OCI-LY1 (cell line): ENCODE results near the gene AQP12A.

ENCODE experiments used
- H2AFZ ChIP-seq: fragments of 200-600 bp; sonication (generic), shearing (Covaris generic); 2 replicates; pipeline ENCODE4 v1.6.0; 2014; ENCODE audit warnings: antibody characterized with exemption, mild to moderate bottlenecking, low read length
- H3F3A ChIP-seq: fragments of 200-600 bp; sonication (generic), shearing (Covaris generic); 2 replicates; pipeline ENCODE4 v1.6.0; 2014; ENCODE audit warnings: mild to moderate bottlenecking, antibody characterized with exemption, low read length, moderate library complexity; ENCODE audit not compliant: insufficient read depth
- H3K27ac ChIP-seq: fragments of 200-600 bp; sonication (generic); 2 replicates; pipeline ENCODE4 v1.5.1; 2014; ENCODE audit warnings: low read length, mixed run types, mild to moderate bottlenecking, low read depth; ENCODE audit not compliant: poor library complexity, severe bottlenecking
- H3K27me3 ChIP-seq: fragments of 200-600 bp; sonication (generic); 2 replicates; pipeline ENCODE4 v1.6.0; 2014; ENCODE audit warnings: antibody characterized with exemption, mild to moderate bottlenecking, low read length, moderate library complexity; ENCODE audit not compliant: insufficient read depth
- H3K36me3 ChIP-seq: fragments of 200-600 bp; sonication (generic); 2 replicates; pipeline ENCODE4 v1.6.1; 2014; ENCODE audit warnings: mild to moderate bottlenecking, antibody characterized with exemption, low read length, moderate library complexity, mixed read lengths; ENCODE audit not compliant: insufficient read depth
- H3K4me1 ChIP-seq: fragments of 200-600 bp; sonication (generic); 2 replicates; pipeline ENCODE4 v1.5.1; 2014; ENCODE audit warnings: mild to moderate bottlenecking, low read length, moderate library complexity; ENCODE audit not compliant: insufficient read depth, severe bottlenecking
- H3K4me2 ChIP-seq: fragments of 200-600 bp; sonication (generic), shearing (Covaris generic); 2 replicates; pipeline ENCODE4 v1.6.1; 2014; ENCODE audit warnings: low read length
- H3K4me3 ChIP-seq: fragments of 200-600 bp; sonication (generic); 2 replicates; pipeline ENCODE4 v1.5.1; 2014; ENCODE audit warnings: low read length, low read depth, mild to moderate bottlenecking, mixed read lengths; ENCODE audit not compliant: poor library complexity, severe bottlenecking
- H3K79me2 ChIP-seq: fragments of 200-600 bp; shearing (Covaris generic); 2 replicates; pipeline ENCODE4 v1.6.1; 2016; ENCODE audit warnings: mixed run types, low read length, mixed read lengths; ENCODE audit not compliant: insufficient read depth
- H3K9ac ChIP-seq: fragments of 200-600 bp; sonication (generic), shearing (Covaris generic); 2 replicates; pipeline ENCODE4 v1.6.1; 2014; ENCODE audit warnings: mild to moderate bottlenecking, low read length, mixed read lengths
- H3K9me2 ChIP-seq: fragments of 200-600 bp; sonication (generic), shearing (Covaris generic); 2 replicates; pipeline ENCODE4 v1.6.1; 2014; ENCODE audit warnings: low read depth, mild to moderate bottlenecking, low read length, mixed read lengths
- H3K9me3 ChIP-seq: fragments of 200-600 bp; shearing (Covaris generic); 2 replicates; pipeline ENCODE4 v1.6.1; 2014; ENCODE audit warnings: low read length, mixed read lengths
- H4K20me1 ChIP-seq: fragments of 200-600 bp; sonication (generic), shearing (Covaris generic); 2 replicates; pipeline ENCODE4 v1.6.0; 2016; ENCODE audit warnings: mild to moderate bottlenecking, low read length; ENCODE audit not compliant: insufficient read depth
- EZH2 ChIP-seq: fragments of 200-600 bp; sonication (generic), shearing (Covaris generic); IDR thresholded peaks from 2 replicates; pipeline ENCODE4 v1.8.0; 2017; ENCODE audit warnings: borderline replicate concordance, mixed run types, mild to moderate bottlenecking, antibody characterized with exemption, low read length, moderate library complexity, mixed read lengths
- TF ChIP-seq, protein P1 (sequence below): fragments of 200-600 bp; sonication (generic), shearing (Covaris generic); IDR thresholded peaks from 2 replicates; pipeline ENCODE4 v1.5.1; 2017; ENCODE audit warnings: mild to moderate bottlenecking, antibody characterized with exemption, low read length, moderate library complexity, mixed read lengths

Gene AQP12A

GRCh38 chr2:240643093-240643810 lies 48.4 kb upstream of the AQP12A start:
- no peaks in the 10 kb centered on the region for H3K79me2 ChIP-seq
- no peak overlapping the region for H3K4me3 ChIP-seq

DNA sequence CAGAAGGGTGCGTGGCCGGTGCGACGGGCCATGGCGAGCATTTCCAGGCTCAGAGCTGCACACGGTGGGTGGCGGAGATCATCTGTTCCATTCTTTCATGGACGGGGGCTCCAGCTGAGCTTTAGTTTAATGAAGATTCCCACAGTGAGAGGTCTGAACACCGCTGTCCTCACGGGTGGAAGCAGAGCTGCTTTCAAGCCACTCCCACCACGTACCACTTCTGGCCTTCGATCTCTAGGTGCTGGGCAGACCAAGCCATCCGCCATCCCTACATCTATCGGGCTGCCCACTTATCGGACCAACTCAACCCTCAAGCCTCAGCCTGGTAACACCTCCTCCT lies 47.9 kb upstream of the AQP12A start:
- H3K4me2 ChIP-seq, result no peak overlapping the region
- H3K4me3 ChIP-seq, result no peak overlapping the region
- H3K9me2 ChIP-seq, result no peaks in the 10 kb centered on the region
- H3K79me2 ChIP-seq, result no peaks in the 10 kb centered on the region
- no peaks in the 10 kb centered on the region for H3K9me3 ChIP-seq
- H3K9ac ChIP-seq, result no peak overlapping the region
- no peaks in the 10 kb centered on the region for H3K27me3 ChIP-seq
- H3K27ac ChIP-seq, result no peak overlapping the region
- H2AFZ ChIP-seq, result no peak overlapping the region
- no peak for TF ChIP-seq EZH2
- TF ChIP-seq, protein P1, sequence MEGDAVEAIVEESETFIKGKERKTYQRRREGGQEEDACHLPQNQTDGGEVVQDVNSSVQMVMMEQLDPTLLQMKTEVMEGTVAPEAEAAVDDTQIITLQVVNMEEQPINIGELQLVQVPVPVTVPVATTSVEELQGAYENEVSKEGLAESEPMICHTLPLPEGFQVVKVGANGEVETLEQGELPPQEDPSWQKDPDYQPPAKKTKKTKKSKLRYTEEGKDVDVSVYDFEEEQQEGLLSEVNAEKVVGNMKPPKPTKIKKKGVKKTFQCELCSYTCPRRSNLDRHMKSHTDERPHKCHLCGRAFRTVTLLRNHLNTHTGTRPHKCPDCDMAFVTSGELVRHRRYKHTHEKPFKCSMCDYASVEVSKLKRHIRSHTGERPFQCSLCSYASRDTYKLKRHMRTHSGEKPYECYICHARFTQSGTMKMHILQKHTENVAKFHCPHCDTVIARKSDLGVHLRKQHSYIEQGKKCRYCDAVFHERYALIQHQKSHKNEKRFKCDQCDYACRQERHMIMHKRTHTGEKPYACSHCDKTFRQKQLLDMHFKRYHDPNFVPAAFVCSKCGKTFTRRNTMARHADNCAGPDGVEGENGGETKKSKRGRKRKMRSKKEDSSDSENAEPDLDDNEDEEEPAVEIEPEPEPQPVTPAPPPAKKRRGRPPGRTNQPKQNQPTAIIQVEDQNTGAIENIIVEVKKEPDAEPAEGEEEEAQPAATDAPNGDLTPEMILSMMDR, result no peak
- H3F3A ChIP-seq, result no peaks in the 10 kb centered on the region
- H3K36me3 ChIP-seq, result no peaks in the 10 kb centered on the region
- H4K20me1 ChIP-seq, result no peaks in the 10 kb centered on the region
- H3K4me1 ChIP-seq, result no peaks in the 10 kb centered on the region

More at GRCh38 chr2:240643093-240643810, 48.4 kb upstream of the AQP12A start:
- Histone ChIP-seq H3K9ac (no peak overlapping the region), H3K36me3 (no peaks in the 10 kb centered on the region), H3K27me3 (no peaks in the 10 kb centered on the region), H3F3A (no peaks in the 10 kb centered on the region), H3K4me2 (no peak overlapping the region), H4K20me1 (no peaks in the 10 kb centered on the region), H3K9me3 (no peaks in the 10 kb centered on the region), H3K27ac (no peak overlapping the region), H2AFZ (no peak overlapping the region), H3K9me2 (no peaks in the 10 kb centered on the region), H3K4me1 (no peaks in the 10 kb centered on the region)
- no peak for TF ChIP-seq EZH2
- TF ChIP-seq, protein P1, result no peak

- H3K4me2 ChIP-seq, result no peak overlapping the region
- no peaks in the 10 kb centered on the region for H4K20me1 ChIP-seq
- H3K9me2 ChIP-seq, result no peaks in the 10 kb centered on the region
- H3K4me3 ChIP-seq, result no peak overlapping the region
- no peak overlapping the region for H3K27ac ChIP-seq
- no peaks in the 10 kb centered on the region for H3K27me3 ChIP-seq
- no peaks in the 10 kb centered on the region for H3K4me1 ChIP-seq
- no peaks in the 10 kb centered on the region for H3K9me3 ChIP-seq
- H3K9ac ChIP-seq, result no peak overlapping the region
- no peak overlapping the region for H2AFZ ChIP-seq
- H3K79me2 ChIP-seq, result no peaks in the 10 kb centered on the region
- no peaks in the 10 kb centered on the region for H3K36me3 ChIP-seq
- H3F3A ChIP-seq, result no peaks in the 10 kb centered on the region
- no peak for TF ChIP-seq EZH2
- TF ChIP-seq, protein P1, result no peak
Observed at GRCh38 chr2:240644171-240644651, 47.5 kb upstream of the AQP12A start.
